ENCODE data around the gene GPR55. TPM values are rescaled to one million over a fixed set of nuclear protein-coding genes. Genes with fewer than 3 reads are reported as not detected.
A peak's percentile ranks its signal among the peaks of the same experiment; 100 is the strongest.

Gene GPR55
- total and polyA plus RNA-seq, 10 of the 15 experiments (the other 5 are each of a cell fraction or from before 2014, with no cell fraction given) = 2.1 to 30.1 (median 16.2) TPM

DNA sequence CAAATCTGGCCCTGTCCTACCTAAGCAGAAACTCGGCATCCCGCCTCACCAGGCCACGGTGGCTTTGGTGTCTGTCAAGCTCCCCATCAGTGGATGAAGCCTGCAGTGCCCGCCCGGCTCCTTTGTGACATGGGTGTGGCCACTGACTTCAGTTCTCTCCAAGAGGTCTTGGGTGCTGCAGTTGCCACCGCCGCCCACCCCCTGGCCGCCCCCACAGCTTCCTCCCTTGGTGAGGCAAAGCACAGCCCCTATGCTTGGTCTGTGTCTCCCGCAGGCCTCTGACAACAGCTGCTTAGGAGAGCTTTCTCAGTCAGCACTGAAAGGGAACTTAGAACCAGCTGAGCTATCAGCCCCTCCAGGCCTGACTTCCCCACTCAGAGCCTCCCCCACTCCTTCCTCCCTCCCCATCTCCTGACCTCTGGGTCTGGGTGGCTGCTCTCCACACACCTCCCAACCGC lies 22.9 kb upstream of the GPR55 start (continued):
- TF ChIP-seq, protein P1, sequence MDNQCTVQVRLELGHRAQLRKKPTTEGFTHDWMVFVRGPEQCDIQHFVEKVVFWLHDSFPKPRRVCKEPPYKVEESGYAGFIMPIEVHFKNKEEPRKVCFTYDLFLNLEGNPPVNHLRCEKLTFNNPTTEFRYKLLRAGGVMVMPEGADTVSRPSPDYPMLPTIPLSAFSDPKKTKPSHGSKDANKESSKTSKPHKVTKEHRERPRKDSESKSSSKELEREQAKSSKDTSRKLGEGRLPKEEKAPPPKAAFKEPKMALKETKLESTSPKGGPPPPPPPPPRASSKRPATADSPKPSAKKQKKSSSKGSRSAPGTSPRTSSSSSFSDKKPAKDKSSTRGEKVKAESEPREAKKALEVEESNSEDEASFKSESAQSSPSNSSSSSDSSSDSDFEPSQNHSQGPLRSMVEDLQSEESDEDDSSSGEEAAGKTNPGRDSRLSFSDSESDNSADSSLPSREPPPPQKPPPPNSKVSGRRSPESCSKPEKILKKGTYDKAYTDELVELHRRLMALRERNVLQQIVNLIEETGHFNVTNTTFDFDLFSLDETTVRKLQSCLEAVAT (IDR thresholded peaks at IDR 0.05) = peak; percentile 59; the same call in 1 of the 2 replicates
- TF ChIP-seq, protein P2, sequence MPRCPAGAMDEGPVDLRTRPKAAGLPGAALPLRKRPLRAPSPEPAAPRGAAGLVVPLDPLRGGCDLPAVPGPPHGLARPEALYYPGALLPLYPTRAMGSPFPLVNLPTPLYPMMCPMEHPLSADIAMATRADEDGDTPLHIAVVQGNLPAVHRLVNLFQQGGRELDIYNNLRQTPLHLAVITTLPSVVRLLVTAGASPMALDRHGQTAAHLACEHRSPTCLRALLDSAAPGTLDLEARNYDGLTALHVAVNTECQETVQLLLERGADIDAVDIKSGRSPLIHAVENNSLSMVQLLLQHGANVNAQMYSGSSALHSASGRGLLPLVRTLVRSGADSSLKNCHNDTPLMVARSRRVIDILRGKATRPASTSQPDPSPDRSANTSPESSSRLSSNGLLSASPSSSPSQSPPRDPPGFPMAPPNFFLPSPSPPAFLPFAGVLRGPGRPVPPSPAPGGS (IDR thresholded peaks at IDR 0.05; ENCODE audit: borderline replicate concordance, insufficient read depth, low read depth, low read length, poor library complexity, severe bottlenecking) = peak; percentile 71
- TF ChIP-seq DPF2 (IDR thresholded peaks at IDR 0.05) (peak; percentile 46; the same call in 1 of the 2 replicates), YY1 (IDR thresholded peaks at IDR 0.05; ENCODE audit: low read depth, low read length) (peak; percentile 67), HDGF (IDR thresholded peaks at IDR 0.05) (peak; percentile 78; the same call in 1 of the 2 replicates), ATF7 (IDR thresholded peaks at IDR 0.05; ENCODE audit: low read depth) (peak; percentile 56; the same call in 1 of the 2 replicates)
- TF ChIP-seq, protein P3, sequence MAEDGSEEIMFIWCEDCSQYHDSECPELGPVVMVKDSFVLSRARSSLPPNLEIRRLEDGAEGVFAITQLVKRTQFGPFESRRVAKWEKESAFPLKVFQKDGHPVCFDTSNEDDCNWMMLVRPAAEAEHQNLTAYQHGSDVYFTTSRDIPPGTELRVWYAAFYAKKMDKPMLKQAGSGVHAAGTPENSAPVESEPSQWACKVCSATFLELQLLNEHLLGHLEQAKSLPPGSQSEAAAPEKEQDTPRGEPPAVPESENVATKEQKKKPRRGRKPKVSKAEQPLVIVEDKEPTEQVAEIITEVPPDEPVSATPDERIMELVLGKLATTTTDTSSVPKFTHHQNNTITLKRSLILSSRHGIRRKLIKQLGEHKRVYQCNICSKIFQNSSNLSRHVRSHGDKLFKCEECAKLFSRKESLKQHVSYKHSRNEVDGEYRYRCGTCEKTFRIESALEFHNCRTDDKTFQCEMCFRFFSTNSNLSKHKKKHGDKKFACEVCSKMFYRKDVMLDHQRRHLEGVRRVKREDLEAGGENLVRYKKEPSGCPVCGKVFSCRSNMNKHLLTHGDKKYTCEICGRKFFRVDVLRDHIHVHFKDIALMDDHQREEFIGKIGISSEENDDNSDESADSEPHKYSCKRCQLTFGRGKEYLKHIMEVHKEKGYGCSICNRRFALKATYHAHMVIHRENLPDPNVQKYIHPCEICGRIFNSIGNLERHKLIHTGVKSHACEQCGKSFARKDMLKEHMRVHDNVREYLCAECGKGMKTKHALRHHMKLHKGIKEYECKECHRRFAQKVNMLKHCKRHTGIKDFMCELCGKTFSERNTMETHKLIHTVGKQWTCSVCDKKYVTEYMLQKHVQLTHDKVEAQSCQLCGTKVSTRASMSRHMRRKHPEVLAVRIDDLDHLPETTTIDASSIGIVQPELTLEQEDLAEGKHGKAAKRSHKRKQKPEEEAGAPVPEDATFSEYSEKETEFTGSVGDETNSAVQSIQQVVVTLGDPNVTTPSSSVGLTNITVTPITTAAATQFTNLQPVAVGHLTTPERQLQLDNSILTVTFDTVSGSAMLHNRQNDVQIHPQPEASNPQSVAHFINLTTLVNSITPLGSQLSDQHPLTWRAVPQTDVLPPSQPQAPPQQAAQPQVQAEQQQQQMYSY (CRISPR knock-in tag; IDR thresholded peaks at IDR 0.05) = no peak
- TF ChIP-seq, protein P4, sequence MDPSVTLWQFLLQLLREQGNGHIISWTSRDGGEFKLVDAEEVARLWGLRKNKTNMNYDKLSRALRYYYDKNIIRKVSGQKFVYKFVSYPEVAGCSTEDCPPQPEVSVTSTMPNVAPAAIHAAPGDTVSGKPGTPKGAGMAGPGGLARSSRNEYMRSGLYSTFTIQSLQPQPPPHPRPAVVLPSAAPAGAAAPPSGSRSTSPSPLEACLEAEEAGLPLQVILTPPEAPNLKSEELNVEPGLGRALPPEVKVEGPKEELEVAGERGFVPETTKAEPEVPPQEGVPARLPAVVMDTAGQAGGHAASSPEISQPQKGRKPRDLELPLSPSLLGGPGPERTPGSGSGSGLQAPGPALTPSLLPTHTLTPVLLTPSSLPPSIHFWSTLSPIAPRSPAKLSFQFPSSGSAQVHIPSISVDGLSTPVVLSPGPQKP (IDR thresholded peaks at IDR 0.05; ENCODE audit: low read depth, low read length) = no peak
